SK-N-SH (cell line): ENCODE measurements around the gene SLC51A.

Experiments used
- CHD2 ChIP-seq: fragments of 150-350 bp; IDR thresholded peaks from 2 replicates; pipeline ENCODE4 v1.6.1; 2018; ENCODE audit warnings: low read length; ENCODE audit not compliant: partially characterized antibody
- EP300 ChIP-seq, 2 experiments: IDR thresholded peaks; 2 replicates each; pipeline versions ENCODE4 v1.4.0 to v1.6.1; 2012; ENCODE audit warnings: borderline replicate concordance in 1 of 2, low read depth in 1 of 2, low read length in 1 of 2
- EZH2phosphoT487 ChIP-seq: fragments of 200-600 bp; sonication (generic); IDR thresholded peaks from 2 replicates; pipeline ENCODE4 v1.6.1; 2017; ENCODE audit warnings: low read depth, mixed run types, mild to moderate bottlenecking, antibody characterized with exemption, moderate library complexity, borderline replicate concordance
- MXI1 ChIP-seq: IDR thresholded peaks from 2 replicates; pipeline ENCODE4 v1.6.1; 2012; ENCODE audit warnings: mild to moderate bottlenecking, low read depth, low read length, improper control_type of control experiment
- POLR2AphosphoS5 ChIP-seq: IDR thresholded peaks from 2 replicates; pipeline ENCODE4 v1.6.1; 2012; ENCODE audit warnings: low read depth, low read length
- RCOR1 ChIP-seq: fragments of 150-350 bp; IDR thresholded peaks from 2 replicates; pipeline ENCODE4 v1.6.1; 2017; ENCODE audit warnings: antibody characterized with exemption, low read length
- SIN3A ChIP-seq: IDR thresholded peaks from 2 replicates; pipeline ENCODE4 v1.6.1; 2012; ENCODE audit warnings: low read depth, mild to moderate bottlenecking, low read length, moderate library complexity, borderline replicate concordance
- TAF1 ChIP-seq: IDR thresholded peaks from 2 replicates; pipeline ENCODE4 v1.6.1; 2012; ENCODE audit warnings: low read depth, mild to moderate bottlenecking, low read length, moderate library complexity, borderline replicate concordance
- TF ChIP-seq, protein P1 (sequence below): fragments of 200-600 bp; sonication (generic); IDR thresholded peaks from 2 replicates; pipeline ENCODE4 v1.6.1; 2017; ENCODE audit warnings: antibody characterized with exemption, mild to moderate bottlenecking, moderate library complexity
- TF ChIP-seq, protein P2 (sequence below): IDR thresholded peaks from 2 replicates; pipeline ENCODE4 v1.4.0; 2012; ENCODE audit warnings: low read depth
- TF ChIP-seq, protein P3 (sequence below): IDR thresholded peaks from 2 replicates; pipeline ENCODE4 v1.4.0; 2012; ENCODE audit warnings: low read depth, borderline replicate concordance
- TF ChIP-seq, protein P4 (sequence below): fragments of 150-350 bp; IDR thresholded peaks from 2 replicates; pipeline ENCODE4 v1.6.1; 2016; ENCODE audit warnings: mild to moderate bottlenecking, low read depth, low read length
- TF ChIP-seq, protein P5 (sequence below): IDR thresholded peaks from 2 replicates; pipeline ENCODE4; 2012

DNA sequence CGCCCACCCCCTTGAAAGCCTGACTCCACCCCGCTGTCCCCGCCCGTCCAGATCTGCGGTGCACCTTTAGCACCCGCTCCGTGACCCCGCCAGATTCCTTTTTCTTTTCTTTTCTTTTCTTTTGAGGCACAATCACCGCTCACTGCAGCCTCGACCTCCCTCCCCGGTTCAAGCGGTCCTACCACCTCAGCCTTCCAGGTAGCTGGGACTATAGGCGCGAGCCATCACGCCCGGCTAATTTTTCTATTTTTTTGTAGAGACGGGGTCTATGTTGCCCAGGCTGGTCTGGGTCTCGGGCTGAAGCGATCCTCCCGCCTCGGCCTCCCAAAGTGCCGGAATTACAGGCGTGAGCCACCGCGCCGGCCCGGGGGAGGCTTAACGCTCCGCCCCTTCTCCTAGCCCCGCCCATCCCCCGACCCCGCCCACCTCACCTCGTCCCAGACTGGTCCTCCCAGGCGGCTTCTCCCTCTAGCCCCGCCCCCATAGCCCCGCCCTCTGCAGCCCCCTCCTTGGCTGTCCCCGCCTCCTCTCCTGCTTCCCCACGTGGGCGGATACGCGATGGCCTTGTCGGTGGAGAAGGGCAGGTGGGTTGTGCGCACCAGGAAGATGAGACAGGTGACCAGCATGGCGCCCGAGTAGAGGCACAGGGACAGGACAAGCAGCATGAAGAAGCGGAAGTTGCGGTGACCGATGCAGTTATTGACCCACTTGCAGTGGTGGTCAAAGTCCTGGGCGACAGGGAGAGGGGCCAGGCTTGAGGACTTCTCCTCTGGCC lies 8.3 kb upstream of the SLC51A start:
- TF ChIP-seq EZH2phosphoT487 (no peak), TAF1 (no peak), RCOR1 (no peak), CHD2 (no peak), POLR2AphosphoS5 (no peak), MXI1 (peak; percentile 66; the same call in 1 of the 2 replicates), SIN3A (no peak), EP300 (IDR thresholded peaks at IDR 0.05; ENCODE audit: borderline replicate concordance in 1 of 2, low read depth in 1 of 2, low read length in 1 of 2) (no peak)
- TF ChIP-seq, protein P1, sequence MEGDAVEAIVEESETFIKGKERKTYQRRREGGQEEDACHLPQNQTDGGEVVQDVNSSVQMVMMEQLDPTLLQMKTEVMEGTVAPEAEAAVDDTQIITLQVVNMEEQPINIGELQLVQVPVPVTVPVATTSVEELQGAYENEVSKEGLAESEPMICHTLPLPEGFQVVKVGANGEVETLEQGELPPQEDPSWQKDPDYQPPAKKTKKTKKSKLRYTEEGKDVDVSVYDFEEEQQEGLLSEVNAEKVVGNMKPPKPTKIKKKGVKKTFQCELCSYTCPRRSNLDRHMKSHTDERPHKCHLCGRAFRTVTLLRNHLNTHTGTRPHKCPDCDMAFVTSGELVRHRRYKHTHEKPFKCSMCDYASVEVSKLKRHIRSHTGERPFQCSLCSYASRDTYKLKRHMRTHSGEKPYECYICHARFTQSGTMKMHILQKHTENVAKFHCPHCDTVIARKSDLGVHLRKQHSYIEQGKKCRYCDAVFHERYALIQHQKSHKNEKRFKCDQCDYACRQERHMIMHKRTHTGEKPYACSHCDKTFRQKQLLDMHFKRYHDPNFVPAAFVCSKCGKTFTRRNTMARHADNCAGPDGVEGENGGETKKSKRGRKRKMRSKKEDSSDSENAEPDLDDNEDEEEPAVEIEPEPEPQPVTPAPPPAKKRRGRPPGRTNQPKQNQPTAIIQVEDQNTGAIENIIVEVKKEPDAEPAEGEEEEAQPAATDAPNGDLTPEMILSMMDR: no peak
- TF ChIP-seq, protein P2, sequence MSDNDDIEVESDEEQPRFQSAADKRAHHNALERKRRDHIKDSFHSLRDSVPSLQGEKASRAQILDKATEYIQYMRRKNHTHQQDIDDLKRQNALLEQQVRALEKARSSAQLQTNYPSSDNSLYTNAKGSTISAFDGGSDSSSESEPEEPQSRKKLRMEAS: no peak
- TF ChIP-seq, protein P3, sequence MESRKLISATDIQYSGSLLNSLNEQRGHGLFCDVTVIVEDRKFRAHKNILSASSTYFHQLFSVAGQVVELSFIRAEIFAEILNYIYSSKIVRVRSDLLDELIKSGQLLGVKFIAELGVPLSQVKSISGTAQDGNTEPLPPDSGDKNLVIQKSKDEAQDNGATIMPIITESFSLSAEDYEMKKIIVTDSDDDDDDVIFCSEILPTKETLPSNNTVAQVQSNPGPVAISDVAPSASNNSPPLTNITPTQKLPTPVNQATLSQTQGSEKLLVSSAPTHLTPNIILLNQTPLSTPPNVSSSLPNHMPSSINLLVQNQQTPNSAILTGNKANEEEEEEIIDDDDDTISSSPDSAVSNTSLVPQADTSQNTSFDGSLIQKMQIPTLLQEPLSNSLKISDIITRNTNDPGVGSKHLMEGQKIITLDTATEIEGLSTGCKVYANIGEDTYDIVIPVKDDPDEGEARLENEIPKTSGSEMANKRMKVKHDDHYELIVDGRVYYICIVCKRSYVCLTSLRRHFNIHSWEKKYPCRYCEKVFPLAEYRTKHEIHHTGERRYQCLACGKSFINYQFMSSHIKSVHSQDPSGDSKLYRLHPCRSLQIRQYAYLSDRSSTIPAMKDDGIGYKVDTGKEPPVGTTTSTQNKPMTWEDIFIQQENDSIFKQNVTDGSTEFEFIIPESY: no peak
- TF ChIP-seq, protein P4, sequence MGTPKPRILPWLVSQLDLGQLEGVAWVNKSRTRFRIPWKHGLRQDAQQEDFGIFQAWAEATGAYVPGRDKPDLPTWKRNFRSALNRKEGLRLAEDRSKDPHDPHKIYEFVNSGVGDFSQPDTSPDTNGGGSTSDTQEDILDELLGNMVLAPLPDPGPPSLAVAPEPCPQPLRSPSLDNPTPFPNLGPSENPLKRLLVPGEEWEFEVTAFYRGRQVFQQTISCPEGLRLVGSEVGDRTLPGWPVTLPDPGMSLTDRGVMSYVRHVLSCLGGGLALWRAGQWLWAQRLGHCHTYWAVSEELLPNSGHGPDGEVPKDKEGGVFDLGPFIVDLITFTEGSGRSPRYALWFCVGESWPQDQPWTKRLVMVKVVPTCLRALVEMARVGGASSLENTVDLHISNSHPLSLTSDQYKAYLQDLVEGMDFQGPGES: no peak
- TF ChIP-seq, protein P5, sequence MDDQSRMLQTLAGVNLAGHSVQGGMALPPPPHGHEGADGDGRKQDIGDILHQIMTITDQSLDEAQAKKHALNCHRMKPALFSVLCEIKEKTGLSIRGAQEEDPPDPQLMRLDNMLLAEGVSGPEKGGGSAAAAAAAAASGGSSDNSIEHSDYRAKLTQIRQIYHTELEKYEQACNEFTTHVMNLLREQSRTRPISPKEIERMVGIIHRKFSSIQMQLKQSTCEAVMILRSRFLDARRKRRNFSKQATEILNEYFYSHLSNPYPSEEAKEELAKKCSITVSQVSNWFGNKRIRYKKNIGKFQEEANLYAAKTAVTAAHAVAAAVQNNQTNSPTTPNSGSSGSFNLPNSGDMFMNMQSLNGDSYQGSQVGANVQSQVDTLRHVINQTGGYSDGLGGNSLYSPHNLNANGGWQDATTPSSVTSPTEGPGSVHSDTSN: no peak
